A549 treated with AZD2906 at 1 μM for 4 hours (cell line): ENCODE results near the gene PUM2. TPM values are rescaled to one million over a fixed set of nuclear protein-coding genes. Genes with fewer than 3 reads are reported as not detected.

Experiments
- total RNA-seq: library from RNA; stranded (reverse); fragments of 200-300 nt; extraction: Qiagen RNA extraction; gene quantifications from 5 replicates; pipeline ENCODE4 v1.2.3, GENCODE V29; 2022

The PUM2 gene
- total RNA-seq: 34.5 to 46.6 TPM (median 43.3 TPM) in 5 replicates

GRCh38 chr2:20350753-20351554, at the start of gene PUM2:
TSS of gene PUM2 (minus strand) at chr2:20350844. CDS start at chr2:20327360, 23,484 bp downstream.

DNA sequence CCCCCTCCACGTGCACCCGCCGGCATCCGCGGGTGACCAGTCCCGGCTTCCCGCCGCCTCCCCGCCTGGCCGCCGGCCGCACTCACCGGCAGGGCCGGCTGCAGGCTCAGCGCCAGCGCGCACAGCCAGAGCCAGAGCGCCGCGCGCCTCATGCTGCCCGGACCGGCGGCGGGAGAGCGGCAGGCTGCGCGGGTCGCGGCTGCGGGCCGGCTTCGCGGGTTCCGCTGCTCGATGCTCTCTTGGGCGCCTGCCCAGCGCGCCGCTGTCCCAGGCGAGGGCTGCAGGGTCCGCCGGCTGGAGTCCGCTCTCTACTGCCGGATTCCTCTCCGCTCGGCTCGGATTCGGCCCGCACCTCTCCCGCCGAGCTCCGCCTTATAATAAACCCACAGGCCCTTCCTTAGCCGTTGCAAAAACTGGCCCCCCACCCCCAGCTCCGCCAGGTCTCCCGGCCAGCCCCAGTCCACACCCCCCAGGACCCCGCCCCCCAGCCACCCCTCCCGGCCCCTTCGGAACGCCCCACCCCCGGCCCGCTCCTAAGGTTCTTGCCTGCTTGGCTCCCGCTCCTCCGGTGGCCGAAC, 125.8 kb downstream of the PUM2 start, which contains the start of gene SDC1:
SDC1 (minus strand) TSS at position 415 of the 578 bp plus-strand sequence; CDS start at position 152, 263 bp downstream.

Other genes with a start within 250 kb of the PUM2 start
- gene SDC1, start 125.7 kb downstream of the PUM2 start, total RNA-seq: 167 to 203 TPM (median 188 TPM) in 5 replicates
- gene RHOB, start 96.2 kb upstream of the PUM2 start, total RNA-seq: 389 to 594 TPM (median 533 TPM) in 5 replicates